WI38 (cell line): ENCODE data around the gene KPNA3.
"Not testable (repeated sequence)": the region's sequence is repeated elsewhere in the genome, so short reads cannot be mapped to it uniquely, and the experiment has no call there.

Experiments
- H3K4me3 ChIP-seq: 2 replicates; pipeline ENCODE4 v1.5.1; 2011; ENCODE audit warnings: low read depth, mild to moderate bottlenecking, control low read depth, low read length
- CTCF ChIP-seq: IDR thresholded peaks from 2 replicates; pipeline ENCODE4 v1.5.1; 2012; ENCODE audit warnings: low read depth, mild to moderate bottlenecking, control low read depth, low read length

The KPNA3 gene

GRCh38 chr13:49806126-49806536 lies 13.6 kb upstream of the KPNA3 start:
- no peak for TF ChIP-seq CTCF
- H3K4me3 ChIP-seq: no peak overlapping the region

- H3K4me3 ChIP-seq: not testable (repeated sequence)
These were observed 10.6 kb upstream of the KPNA3 start for GRCh38 chr13:49803047-49803446.

GRCh38 chr13:49802426-49802825 lies 9.9 kb upstream of the KPNA3 start:
- H3K4me3 ChIP-seq: no peak overlapping the region
- TF ChIP-seq CTCF: no peak

GRCh38 chr13:49791711-49792549 lies 552 bp downstream of the KPNA3 start:
- no peak for TF ChIP-seq CTCF
- H3K4me3 ChIP-seq: peak overlapping the region; percentile 86

- TF ChIP-seq CTCF: no peak
- H3K4me3 ChIP-seq: peak overlapping the region; percentile 86
These were observed 1.2 kb downstream of the KPNA3 start for GRCh38 chr13:49791315-49791710.

- no peak for TF ChIP-seq CTCF
- H3K4me3 ChIP-seq: no peak overlapping the region
These were observed 2.5 kb downstream of the KPNA3 start for GRCh38 chr13:49789968-49790367.

- H3K4me3 ChIP-seq: no peak overlapping the region
- no peak for TF ChIP-seq CTCF
These were observed 6.0 kb downstream of the KPNA3 start for GRCh38 chr13:49786401-49787008.
